Smooth muscle cell of trachea (primary cell): Measurements from ENCODE around the gene RNF2. TPM values are rescaled to one million over a fixed set of nuclear protein-coding genes. Genes with fewer than 3 reads are reported as not detected.

Experiments used
- total RNA-seq: library from RNA; depleted of rRNA; stranded (reverse); fragments of >200 nt; gene quantifications from 2 replicates; pipeline ENCODE4 v1.2.1, GENCODE V29; 2014

Gene RNF2
- total RNA-seq, result 28.3 and 32.3 TPM in 2 replicates

DNA sequence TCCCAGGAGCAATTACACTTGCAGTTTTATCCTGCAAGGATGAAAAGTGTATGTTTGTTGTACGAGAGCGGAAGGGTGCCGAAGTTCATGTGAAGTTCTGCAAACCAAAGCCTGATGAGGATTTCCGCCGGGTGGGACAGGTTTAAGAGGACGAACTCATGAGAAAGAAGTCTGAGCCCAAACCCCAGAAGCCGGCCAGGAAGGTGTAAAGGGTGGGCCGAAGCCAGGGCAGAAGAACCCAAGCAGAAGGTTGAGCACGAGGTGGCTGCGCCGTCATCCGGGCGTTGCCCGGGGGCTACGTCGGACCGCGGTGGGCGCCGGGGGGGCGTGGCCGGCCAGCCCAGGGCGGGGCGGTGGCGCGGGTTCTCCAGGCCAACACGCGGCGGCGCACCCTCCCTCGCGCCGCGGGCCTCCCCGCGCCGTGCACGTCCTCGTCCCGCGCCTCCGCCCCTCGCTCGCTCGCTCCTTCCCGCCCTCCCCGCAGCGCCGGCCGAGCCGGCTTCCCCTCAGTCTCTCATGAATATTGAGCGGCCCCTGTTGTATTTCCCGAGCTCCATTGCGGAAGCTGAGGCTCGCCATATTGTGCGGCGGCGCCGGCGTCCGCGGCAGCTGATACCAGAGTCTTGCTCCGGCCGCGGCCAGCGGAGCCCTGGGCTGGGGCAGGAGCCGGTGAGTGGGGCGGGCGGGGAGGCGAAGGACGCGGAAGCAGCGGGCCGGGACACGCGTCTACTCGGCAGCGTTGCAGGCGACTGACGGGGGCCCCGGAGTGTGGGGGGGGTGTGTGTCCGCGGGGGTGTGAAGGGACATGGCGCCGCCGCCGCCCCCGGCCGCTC, at the start of gene RNF2:
RNF2 (plus strand) TSS at position 578 of the 833 bp plus-strand sequence. CDS start 41,996 bp downstream, outside the sequence.

Other genes with a start within 250 kb of the RNF2 start
- 71.1 and 74.8 TPM in 2 replicates for gene NIBAN1, start 71.0 kb upstream of the RNF2 start, total RNA-seq
- 26.1 and 46.4 TPM in 2 replicates for gene TRMT1L, start 111.4 kb downstream of the RNF2 start, total RNA-seq
- gene SWT1, start 111.6 kb downstream of the RNF2 start, total RNA-seq, result 6.3 and 9.0 TPM in 2 replicates